ENCODE data around the gene FAM177B.

FAM177B gene

GRCh38 chr1:222736972-222737371, at the start of gene FAM177B:
TSS of gene FAM177B (plus strand) at chr1:222737202. CDS start at chr1:222746546, 9,344 bp downstream.
- Histone ChIP-seq H3K4me3 (IDR thresholded peaks at IDR 0.05; ENCODE audit: insufficient read depth, low read depth, low read length) (no peak within 1 kb of the TSS), H3K27me3 (ENCODE audit: insufficient read depth, low read depth) (no peaks in the 10 kb centered on the region), H3K79me2 (ENCODE audit: insufficient read depth, low read depth) (no peaks in the 10 kb centered on the region), H3K36me3 (ENCODE audit: insufficient read depth) (no peaks in the 10 kb centered on the region), H4K20me1 (ENCODE audit: insufficient read depth) (0 out of 2 replicates have a peak, but pooled peaks cover 4% of the 10 kb centered on the region), H3K9ac (no peak within 1 kb of the TSS), H2AFZ (ENCODE audit: low read depth) (no peak within 1 kb of the TSS), H3K4me1 (ENCODE audit: low read depth, poor library complexity, severe bottlenecking) (peaks cover 18% of the 10 kb centered on the region), H3K4me2 (no peak within 1 kb of the TSS), H3K27ac (no peak within 1 kb of the TSS)
- TF ChIP-seq, protein P1, sequence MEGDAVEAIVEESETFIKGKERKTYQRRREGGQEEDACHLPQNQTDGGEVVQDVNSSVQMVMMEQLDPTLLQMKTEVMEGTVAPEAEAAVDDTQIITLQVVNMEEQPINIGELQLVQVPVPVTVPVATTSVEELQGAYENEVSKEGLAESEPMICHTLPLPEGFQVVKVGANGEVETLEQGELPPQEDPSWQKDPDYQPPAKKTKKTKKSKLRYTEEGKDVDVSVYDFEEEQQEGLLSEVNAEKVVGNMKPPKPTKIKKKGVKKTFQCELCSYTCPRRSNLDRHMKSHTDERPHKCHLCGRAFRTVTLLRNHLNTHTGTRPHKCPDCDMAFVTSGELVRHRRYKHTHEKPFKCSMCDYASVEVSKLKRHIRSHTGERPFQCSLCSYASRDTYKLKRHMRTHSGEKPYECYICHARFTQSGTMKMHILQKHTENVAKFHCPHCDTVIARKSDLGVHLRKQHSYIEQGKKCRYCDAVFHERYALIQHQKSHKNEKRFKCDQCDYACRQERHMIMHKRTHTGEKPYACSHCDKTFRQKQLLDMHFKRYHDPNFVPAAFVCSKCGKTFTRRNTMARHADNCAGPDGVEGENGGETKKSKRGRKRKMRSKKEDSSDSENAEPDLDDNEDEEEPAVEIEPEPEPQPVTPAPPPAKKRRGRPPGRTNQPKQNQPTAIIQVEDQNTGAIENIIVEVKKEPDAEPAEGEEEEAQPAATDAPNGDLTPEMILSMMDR (conservative IDR thresholded peaks at IDR 0.05; ENCODE audit: low read depth, low read length), result no peak

DNA sequence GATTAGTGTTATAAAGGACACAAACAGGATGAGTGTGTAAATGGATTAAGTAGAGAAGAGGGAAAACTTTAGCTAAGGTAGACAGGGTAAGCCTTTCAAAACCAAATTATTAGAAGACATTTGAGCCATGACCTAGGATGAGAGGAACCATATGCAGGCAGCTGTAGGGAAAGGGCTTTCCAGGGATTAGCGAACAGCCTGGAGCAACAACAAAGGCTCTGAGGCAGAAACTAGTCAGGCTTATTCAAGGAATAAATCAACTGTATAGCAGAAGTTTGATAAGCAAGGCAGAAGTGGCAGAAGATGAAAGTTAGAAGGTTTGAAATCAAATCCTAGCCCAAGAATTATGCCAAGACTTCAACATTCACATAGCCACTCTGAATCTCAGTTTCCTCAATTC, 46.0 kb upstream of the FAM177B start:
- Histone ChIP-seq H2AFZ (ENCODE audit: low read depth) (no peak overlapping the region), H3K4me1 (ENCODE audit: low read depth, poor library complexity, severe bottlenecking) (no peaks in the 10 kb centered on the region), H3K27ac (no peak overlapping the region), H4K20me1 (ENCODE audit: insufficient read depth) (no peaks in the 10 kb centered on the region), H3K4me3 (IDR thresholded peaks at IDR 0.05; ENCODE audit: insufficient read depth, low read depth, low read length) (no peak overlapping the region), H3K79me2 (ENCODE audit: insufficient read depth, low read depth) (no peaks in the 10 kb centered on the region), H3K27me3 (ENCODE audit: insufficient read depth, low read depth) (no peaks in the 10 kb centered on the region), H3K36me3 (ENCODE audit: insufficient read depth) (no peaks in the 10 kb centered on the region), H3K4me2 (no peak overlapping the region), H3K9ac (no peak overlapping the region)
- TF ChIP-seq, protein P1 (conservative IDR thresholded peaks at IDR 0.05; ENCODE audit: low read depth, low read length), result no peak

- TF ChIP-seq, protein P1 (conservative IDR thresholded peaks at IDR 0.05; ENCODE audit: low read depth, low read length), result no peak
- Histone ChIP-seq H3K27me3 (ENCODE audit: insufficient read depth, low read depth) (no peaks in the 10 kb centered on the region), H2AFZ (ENCODE audit: low read depth) (no peak overlapping the region), H3K9ac (no peak overlapping the region), H3K4me1 (ENCODE audit: low read depth, poor library complexity, severe bottlenecking) (no peaks in the 10 kb centered on the region), H3K4me2 (no peak overlapping the region), H3K79me2 (ENCODE audit: insufficient read depth, low read depth) (no peaks in the 10 kb centered on the region), H3K27ac (no peak overlapping the region), H3K4me3 (IDR thresholded peaks at IDR 0.05; ENCODE audit: insufficient read depth, low read depth, low read length) (no peak overlapping the region), H3K36me3 (ENCODE audit: insufficient read depth) (no peaks in the 10 kb centered on the region), H4K20me1 (ENCODE audit: insufficient read depth) (no peaks in the 10 kb centered on the region)
Observed at GRCh38 chr1:222694927-222695326, 42.1 kb upstream of the FAM177B start.

DNA sequence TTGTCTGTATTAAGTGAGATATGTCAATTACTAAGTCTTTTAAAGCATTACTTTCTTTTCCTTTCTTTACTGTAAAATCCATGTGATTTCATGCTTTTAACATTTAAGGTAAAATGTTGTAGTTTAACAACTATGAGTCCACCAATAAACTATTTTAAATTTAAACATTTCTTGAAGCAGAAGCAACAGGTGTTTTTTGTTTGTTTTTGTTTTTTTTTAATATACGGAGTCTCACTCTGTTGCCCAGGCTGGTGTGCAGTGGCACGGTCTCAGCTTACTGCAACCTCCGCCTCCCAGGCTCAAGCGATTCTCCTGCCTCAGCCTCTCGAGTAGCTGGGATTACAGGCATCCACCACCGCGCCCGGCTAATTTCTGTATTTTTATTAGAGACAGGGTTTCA, 40.3 kb upstream of the FAM177B start:
- Histone ChIP-seq H3K36me3 (ENCODE audit: insufficient read depth) (no peaks in the 10 kb centered on the region), H3K4me3 (IDR thresholded peaks at IDR 0.05; ENCODE audit: insufficient read depth, low read depth, low read length) (no peak overlapping the region), H3K9ac (no peak overlapping the region), H3K4me1 (ENCODE audit: low read depth, poor library complexity, severe bottlenecking) (no peaks in the 10 kb centered on the region), H3K27me3 (ENCODE audit: insufficient read depth, low read depth) (no peaks in the 10 kb centered on the region), H3K27ac (no peak overlapping the region), H3K79me2 (ENCODE audit: insufficient read depth, low read depth) (no peaks in the 10 kb centered on the region), H4K20me1 (ENCODE audit: insufficient read depth) (no peaks in the 10 kb centered on the region), H2AFZ (ENCODE audit: low read depth) (no peak overlapping the region), H3K4me2 (no peak overlapping the region)
- TF ChIP-seq, protein P1 (conservative IDR thresholded peaks at IDR 0.05; ENCODE audit: low read depth, low read length), result no peak
